Measurements from ENCODE around the gene ARMS2.

Gene ARMS2

DNA sequence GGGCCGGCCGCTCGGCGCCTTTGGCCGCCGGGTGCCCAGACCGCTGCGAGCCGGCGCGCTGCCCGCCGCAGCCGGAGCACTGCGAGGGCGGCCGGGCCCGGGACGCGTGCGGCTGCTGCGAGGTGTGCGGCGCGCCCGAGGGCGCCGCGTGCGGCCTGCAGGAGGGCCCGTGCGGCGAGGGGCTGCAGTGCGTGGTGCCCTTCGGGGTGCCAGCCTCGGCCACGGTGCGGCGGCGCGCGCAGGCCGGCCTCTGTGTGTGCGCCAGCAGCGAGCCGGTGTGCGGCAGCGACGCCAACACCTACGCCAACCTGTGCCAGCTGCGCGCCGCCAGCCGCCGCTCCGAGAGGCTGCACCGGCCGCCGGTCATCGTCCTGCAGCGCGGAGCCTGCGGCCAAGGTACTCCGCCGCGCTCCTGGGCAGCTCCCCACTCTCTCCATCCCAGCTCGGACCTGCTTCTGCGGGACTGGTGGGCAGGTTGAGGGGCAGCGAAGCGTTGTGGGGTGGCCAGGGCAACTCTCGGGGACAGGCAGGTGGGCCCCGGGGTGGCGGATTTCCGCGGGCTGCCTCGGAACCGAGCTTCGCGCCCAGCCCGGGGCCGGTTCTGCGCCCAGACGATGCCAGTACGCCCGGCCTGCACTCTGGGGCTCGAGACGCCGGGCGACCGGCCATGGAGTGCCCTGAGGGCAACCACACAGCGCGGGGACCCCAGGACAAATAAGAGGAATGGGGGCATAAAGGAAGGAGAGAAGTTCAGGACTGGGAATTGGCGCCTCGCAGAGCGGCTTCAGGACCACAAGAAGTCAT lies 7.5 kb downstream of the ARMS2 start:
- TF ChIP-seq CTCF (IDR thresholded peaks at IDR 0.05; ENCODE audit: low read depth, low read length), result no peak
- peak overlapping the region; percentile 74 for H3K4me3 ChIP-seq (ENCODE audit: low read depth, low read length)

DNA sequence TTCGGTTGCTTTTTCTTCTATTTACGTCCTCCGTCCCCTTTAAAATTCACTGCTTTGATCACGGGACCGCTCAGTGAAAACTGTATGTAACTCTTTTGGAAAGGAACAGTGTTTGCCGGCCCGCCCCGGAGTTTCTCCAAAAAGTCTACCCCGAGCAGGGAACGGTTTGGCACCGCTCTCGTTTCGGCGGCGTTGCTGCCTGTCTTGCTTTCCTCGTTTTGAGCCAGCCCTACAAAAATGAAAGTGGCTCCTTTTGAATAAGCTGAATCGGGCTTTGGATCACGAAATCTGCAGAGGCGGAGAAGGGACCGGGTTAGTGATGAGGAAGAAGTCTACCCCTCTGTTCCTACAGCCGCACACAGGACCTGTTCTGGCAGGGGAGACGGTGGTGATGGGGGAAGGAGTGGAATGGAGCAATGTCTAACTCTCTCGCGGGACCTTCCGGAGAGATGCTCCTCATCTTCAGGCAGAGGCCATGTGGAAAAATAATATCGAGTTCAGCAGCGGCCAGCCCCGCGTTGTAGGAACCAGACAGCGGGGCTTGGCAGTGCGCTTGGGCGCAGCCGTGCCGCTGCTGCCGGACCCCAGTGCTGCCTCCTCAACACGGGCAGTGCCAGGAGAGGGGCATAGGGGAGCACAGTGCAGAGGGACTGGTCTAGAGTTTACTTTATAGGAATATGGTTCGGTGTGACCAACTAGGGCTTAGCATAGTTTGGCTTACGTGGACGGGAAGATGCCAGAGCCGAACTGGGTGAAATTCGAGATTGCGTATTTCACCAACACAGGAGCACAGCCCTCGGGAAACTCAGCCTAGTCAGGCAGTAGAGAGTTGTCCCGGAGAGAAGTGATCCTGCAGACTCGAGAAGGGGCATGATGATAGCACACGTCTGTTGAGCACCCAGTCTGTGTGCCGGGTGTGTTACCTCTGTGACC lies 8.3 kb downstream of the ARMS2 start:
- peak overlapping the region; percentile 74 for H3K4me3 ChIP-seq (ENCODE audit: low read depth, low read length)
- no peak for TF ChIP-seq CTCF (IDR thresholded peaks at IDR 0.05; ENCODE audit: low read depth, low read length)

DNA sequence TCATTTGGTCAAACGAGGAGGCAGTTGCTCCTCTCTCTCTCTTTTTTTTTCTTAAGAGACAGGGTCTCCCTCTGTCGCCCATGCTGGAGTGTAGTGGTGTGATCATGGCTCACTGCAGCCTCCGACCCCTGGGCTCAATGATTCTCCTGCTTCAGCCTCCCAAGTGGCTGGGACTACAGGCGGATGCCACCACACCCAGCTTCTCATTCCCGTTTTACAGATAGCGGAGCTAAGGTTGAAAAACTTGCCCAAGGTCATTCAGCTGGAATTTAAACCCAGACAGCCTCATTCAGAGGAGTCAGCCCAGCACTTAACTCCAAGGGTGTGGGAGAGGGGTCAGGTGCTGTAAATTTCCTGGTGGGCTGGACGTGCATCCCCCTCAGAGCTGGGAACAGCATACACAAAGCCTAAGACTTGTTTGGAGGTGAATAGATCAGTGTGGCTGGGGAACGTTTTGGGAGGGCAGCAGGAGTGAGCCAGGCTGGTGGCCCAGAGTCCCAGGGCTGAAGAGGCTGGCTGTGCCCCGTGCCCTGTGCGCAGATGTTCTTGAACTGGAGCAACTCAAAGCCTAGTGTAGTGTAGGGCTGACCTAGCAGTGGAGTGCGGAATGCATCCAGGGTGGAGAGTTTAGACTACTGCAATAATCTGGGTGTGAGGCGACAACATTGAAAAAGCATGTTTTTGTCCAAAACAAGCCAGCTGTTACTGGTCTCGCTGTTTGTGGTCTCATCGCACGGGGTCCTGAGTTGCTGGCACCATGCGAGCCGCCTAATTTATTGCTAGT lies 9.2 kb downstream of the ARMS2 start:
- H3K4me3 ChIP-seq (ENCODE audit: low read depth, low read length), result peak overlapping the region; percentile 74
- no peak for TF ChIP-seq CTCF (IDR thresholded peaks at IDR 0.05; ENCODE audit: low read depth, low read length)

- H3K4me3 ChIP-seq (ENCODE audit: low read depth, low read length), result no peak overlapping the region
- no peak for TF ChIP-seq CTCF (IDR thresholded peaks at IDR 0.05; ENCODE audit: low read depth, low read length)
Measured at GRCh38 chr10:122464250-122464510, 9.7 kb downstream of the ARMS2 start.

- no peak for TF ChIP-seq CTCF (IDR thresholded peaks at IDR 0.05; ENCODE audit: low read depth, low read length)
- no peak overlapping the region for H3K4me3 ChIP-seq (ENCODE audit: low read depth, low read length)
Measured at GRCh38 chr10:122464586-122464985, 10.1 kb downstream of the ARMS2 start.

DNA sequence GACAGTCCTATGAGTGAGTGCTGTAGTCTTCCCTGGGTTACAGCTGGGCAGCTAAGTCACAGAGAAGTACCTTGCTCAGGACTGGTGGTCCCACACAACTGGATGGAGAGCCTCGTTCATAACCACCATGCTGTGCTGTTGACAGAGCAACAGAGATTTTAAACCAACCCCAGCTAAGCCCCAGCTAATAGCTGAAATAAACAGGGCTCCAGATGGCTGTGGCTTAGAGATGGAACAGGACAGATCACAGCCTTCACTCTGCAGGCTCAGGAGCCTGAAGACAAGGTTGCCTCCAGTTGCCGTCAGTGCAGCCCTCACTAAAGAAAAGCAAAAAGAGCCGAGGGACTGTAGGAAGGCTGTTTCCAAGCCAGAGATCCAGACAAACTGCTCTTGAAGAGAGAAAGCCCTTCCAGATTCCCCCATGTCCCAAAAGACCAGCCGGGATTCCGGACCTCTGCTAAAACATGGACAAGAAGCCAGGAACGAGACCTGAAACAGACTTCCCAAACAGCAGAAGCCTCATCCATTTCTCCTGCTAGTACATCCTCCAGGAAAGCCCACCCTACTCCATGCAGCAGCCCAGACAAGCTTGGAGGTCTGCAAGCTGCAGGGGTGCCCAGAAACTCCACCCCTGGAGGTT lies 11.1 kb downstream of the ARMS2 start:
- TF ChIP-seq CTCF (IDR thresholded peaks at IDR 0.05; ENCODE audit: low read depth, low read length), result no peak

More for the DNA sequence above, 11.1 kb downstream of the ARMS2 start:
- no peak overlapping the region for H3K4me3 ChIP-seq (ENCODE audit: low read depth, low read length)

Data from WI38 (cell line).